ENCODE results near the gene PCGF5.
"Not testable (repeated sequence)": the region's sequence is repeated elsewhere in the genome, so short reads cannot be mapped to it uniquely, and the experiment has no call there.

PCGF5 gene

DNA sequence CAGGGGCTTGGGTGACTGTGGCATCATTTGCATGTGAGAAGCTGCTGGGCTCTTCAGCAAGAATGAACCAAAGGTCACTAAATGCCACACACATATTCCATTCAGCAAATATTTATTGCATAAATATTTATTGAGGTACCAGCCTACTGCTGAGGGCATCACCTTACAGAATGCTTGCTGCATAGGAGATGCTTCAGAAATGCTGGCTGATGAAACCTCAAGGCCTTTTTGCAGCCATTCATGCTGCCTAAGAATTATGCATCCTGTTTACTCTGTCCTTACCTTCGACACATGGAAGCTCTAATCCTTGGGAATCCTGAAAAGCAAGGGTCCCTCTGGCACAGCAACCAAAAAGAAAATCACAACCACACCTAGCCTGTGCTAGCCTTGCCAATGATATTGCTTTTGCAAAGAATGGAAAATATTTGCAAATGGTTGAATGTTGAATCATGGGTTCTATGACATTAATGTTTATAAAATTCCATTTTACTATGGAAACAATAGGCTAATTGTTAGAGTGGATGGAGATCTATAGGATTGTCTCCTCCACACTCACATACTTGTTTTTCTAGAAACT lies 79.6 kb downstream of the PCGF5 start:
- TF ChIP-seq CTCF (IDR thresholded peaks at IDR 0.05; ENCODE audit: poor library complexity, severe bottlenecking), result no peak
- H3K9me3 ChIP-seq (ENCODE audit: severe bottlenecking), result no peaks in the 10 kb centered on the region
- peak; percentile 35; the same call in 2 of the 3 replicates for ATAC-seq (ENCODE audit: low read depth)

GRCh38 chr10:91302946-91303345 lies 82.5 kb downstream of the PCGF5 start:
- not testable (repeated sequence) for H3K4me3 ChIP-seq (ENCODE audit: severe bottlenecking); ATAC-seq (ENCODE audit: low read depth); H3K4me1 ChIP-seq (ENCODE audit: insufficient read depth, poor library complexity, severe bottlenecking); H3K27ac ChIP-seq (ENCODE audit: poor library complexity, severe bottlenecking); H3K9me3 ChIP-seq (ENCODE audit: severe bottlenecking); H3K27me3 ChIP-seq (ENCODE audit: insufficient read depth, poor library complexity, severe bottlenecking); H3K36me3 ChIP-seq (ENCODE audit: low read depth); DNase-seq (ENCODE audit: low spot score)

More for the DNA sequence above, 79.6 kb downstream of the PCGF5 start:
- H3K27ac ChIP-seq (ENCODE audit: poor library complexity, severe bottlenecking), result no peak overlapping the region
- H3K4me1 ChIP-seq (ENCODE audit: insufficient read depth, poor library complexity, severe bottlenecking), result peaks cover 5% of the 10 kb centered on the region
- DNase-seq (ENCODE audit: low spot score), result no peak
- H3K4me3 ChIP-seq (ENCODE audit: severe bottlenecking), result no peak overlapping the region
- no peaks in the 10 kb centered on the region for H3K27me3 ChIP-seq (ENCODE audit: insufficient read depth, poor library complexity, severe bottlenecking)
- H3K36me3 ChIP-seq (ENCODE audit: low read depth), result no peaks in the 10 kb centered on the region

- not testable (repeated sequence) for H3K27ac ChIP-seq (ENCODE audit: poor library complexity, severe bottlenecking); DNase-seq (ENCODE audit: low spot score); ATAC-seq (ENCODE audit: low read depth); H3K9me3 ChIP-seq (ENCODE audit: severe bottlenecking); H3K27me3 ChIP-seq (ENCODE audit: insufficient read depth, poor library complexity, severe bottlenecking); H3K4me3 ChIP-seq (ENCODE audit: severe bottlenecking); H3K36me3 ChIP-seq (ENCODE audit: low read depth); H3K4me1 ChIP-seq (ENCODE audit: insufficient read depth, poor library complexity, severe bottlenecking)
Measured at GRCh38 chr10:91305979-91306378, 85.5 kb downstream of the PCGF5 start.

GRCh38 chr10:91307489-91307888 lies 87.0 kb downstream of the PCGF5 start:
- no peaks in the 10 kb centered on the region for H3K9me3 ChIP-seq (ENCODE audit: severe bottlenecking)
- H3K27me3 ChIP-seq (ENCODE audit: insufficient read depth, poor library complexity, severe bottlenecking), result no peaks in the 10 kb centered on the region
- DNase-seq (ENCODE audit: low spot score) (no peak), ATAC-seq (ENCODE audit: low read depth) (no peak)
- H3K4me1 ChIP-seq (ENCODE audit: insufficient read depth, poor library complexity, severe bottlenecking), result no peaks in the 10 kb centered on the region
- H3K27ac ChIP-seq (ENCODE audit: poor library complexity, severe bottlenecking), result no peak overlapping the region
- H3K4me3 ChIP-seq (ENCODE audit: severe bottlenecking), result no peak overlapping the region
- TF ChIP-seq CTCF (IDR thresholded peaks at IDR 0.05; ENCODE audit: poor library complexity, severe bottlenecking), result no peak
- no peaks in the 10 kb centered on the region for H3K36me3 ChIP-seq (ENCODE audit: low read depth)

- Histone ChIP-seq H3K36me3 (ENCODE audit: low read depth) (no peaks in the 10 kb centered on the region), H3K9me3 (ENCODE audit: severe bottlenecking) (no peaks in the 10 kb centered on the region), H3K4me3 (ENCODE audit: severe bottlenecking) (no peak overlapping the region), H3K27ac (ENCODE audit: poor library complexity, severe bottlenecking) (no peak overlapping the region), H3K27me3 (ENCODE audit: insufficient read depth, poor library complexity, severe bottlenecking) (no peaks in the 10 kb centered on the region), H3K4me1 (ENCODE audit: insufficient read depth, poor library complexity, severe bottlenecking) (no peaks in the 10 kb centered on the region)
- ATAC-seq (ENCODE audit: low read depth) (no peak), DNase-seq (ENCODE audit: low spot score) (no peak)
- no peak for TF ChIP-seq CTCF (IDR thresholded peaks at IDR 0.05; ENCODE audit: poor library complexity, severe bottlenecking)
Measured at GRCh38 chr10:91309711-91310110, 89.2 kb downstream of the PCGF5 start.

GRCh38 chr10:91311601-91312381 lies 91.3 kb downstream of the PCGF5 start:
- ATAC-seq (ENCODE audit: low read depth), result no peak
- no peaks in the 10 kb centered on the region for H3K27me3 ChIP-seq (ENCODE audit: insufficient read depth, poor library complexity, severe bottlenecking)
- no peaks in the 10 kb centered on the region for H3K9me3 ChIP-seq (ENCODE audit: severe bottlenecking)
- H3K36me3 ChIP-seq (ENCODE audit: low read depth), result no peaks in the 10 kb centered on the region
- no peak for TF ChIP-seq CTCF (IDR thresholded peaks at IDR 0.05; ENCODE audit: poor library complexity, severe bottlenecking)
- no peaks in the 10 kb centered on the region for H3K4me1 ChIP-seq (ENCODE audit: insufficient read depth, poor library complexity, severe bottlenecking)
- no peak for DNase-seq (ENCODE audit: low spot score)
- no peak overlapping the region for H3K27ac ChIP-seq (ENCODE audit: poor library complexity, severe bottlenecking)
- H3K4me3 ChIP-seq (ENCODE audit: severe bottlenecking), result no peak overlapping the region
